GM18951 (cell line): Measurements from ENCODE around the gene SLC16A7.

Experiments used
- POLR2A ChIP-seq: IDR thresholded peaks from 4 replicates; pipeline ENCODE4 v1.6.1; 2011; ENCODE audit warnings: mild to moderate bottlenecking; ENCODE audit not compliant: insufficient read length, insufficient read depth; ENCODE audit errors: extremely low read depth
- in situ Hi-C: fragments of 300-500 bp; cut with MboI; formaldehyde crosslinking; loops from one replicate; pipeline ENCODE4 v1.12.0; 2022; ENCODE audit warnings: low sequenced_read_pairs, mixed read lengths, inconsistent platforms; ENCODE audit not compliant: unreplicated experiment

The SLC16A7 gene

DNA sequence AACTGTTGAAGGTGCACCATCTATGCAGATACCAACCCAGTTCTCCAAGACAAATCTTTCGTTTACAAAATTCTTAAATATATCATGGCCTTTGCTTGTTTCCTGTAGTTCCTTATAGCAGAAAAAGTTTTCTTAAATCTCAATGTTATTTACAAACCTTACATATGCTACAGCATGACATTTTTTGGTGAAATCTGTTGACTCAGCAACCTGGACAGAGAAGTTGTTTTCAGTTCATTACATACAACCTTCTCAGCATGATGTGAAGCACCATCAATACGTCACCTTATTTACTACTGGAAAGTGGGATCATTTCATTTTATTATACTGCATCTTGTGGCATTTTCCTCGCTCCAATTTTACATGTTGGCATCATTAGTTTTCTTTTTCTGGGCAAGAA lies 231.9 kb downstream of the SLC16A7 start:
- in situ Hi-C loops, result loop anchor here (25.0 kb wide), 1 partner anchor 415 kb away; no protein-coding TSS in a partner anchor

DNA sequence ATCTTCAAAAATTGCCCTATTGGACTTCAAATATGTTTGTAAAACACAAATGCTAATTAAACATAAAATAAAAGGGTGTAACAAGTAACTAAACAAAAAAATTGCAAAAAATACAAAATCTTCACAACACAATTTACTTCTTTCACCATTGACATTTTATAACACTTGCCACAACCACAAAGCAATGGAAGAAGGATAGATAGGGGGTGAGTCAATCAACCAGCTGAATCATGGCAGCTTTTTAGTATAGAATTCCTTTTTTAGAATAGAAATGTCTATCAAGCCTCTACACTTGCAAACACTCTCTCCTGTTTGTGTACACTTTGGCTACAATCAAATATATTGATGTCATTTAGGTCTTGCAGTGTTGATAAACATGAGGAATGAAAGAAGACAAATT lies 232.7 kb downstream of the SLC16A7 start:
- in situ Hi-C loops, result loop anchor here (25.0 kb wide), 1 partner anchor 416 kb away; no protein-coding TSS in a partner anchor
- no peak for TF ChIP-seq POLR2A

More for the DNA sequence above, 231.9 kb downstream of the SLC16A7 start:
- no peak for TF ChIP-seq POLR2A

DNA sequence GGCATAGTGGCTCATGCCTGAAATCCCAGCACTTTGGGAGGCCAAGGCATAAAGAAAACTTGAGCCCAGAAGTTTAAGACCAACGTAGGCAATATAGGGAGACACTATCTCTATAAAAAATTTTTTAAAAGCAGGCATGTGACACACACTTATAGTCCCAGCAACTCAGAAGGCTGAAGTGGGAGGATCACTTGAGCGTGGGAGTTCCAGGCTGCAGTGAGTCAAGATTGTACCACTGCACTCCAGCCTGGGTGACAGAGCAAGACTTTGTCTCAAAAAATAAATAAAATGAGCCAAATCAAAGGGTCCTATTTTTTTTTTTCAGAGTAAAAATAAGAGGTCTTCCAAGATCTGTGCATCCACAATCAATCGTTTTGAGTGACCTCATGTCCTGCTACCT lies 237.6 kb downstream of the SLC16A7 start:
- no peak for TF ChIP-seq POLR2A
- in situ Hi-C loops, result loop anchor here (25.0 kb wide), 1 partner anchor 421 kb away; no protein-coding TSS in a partner anchor

DNA sequence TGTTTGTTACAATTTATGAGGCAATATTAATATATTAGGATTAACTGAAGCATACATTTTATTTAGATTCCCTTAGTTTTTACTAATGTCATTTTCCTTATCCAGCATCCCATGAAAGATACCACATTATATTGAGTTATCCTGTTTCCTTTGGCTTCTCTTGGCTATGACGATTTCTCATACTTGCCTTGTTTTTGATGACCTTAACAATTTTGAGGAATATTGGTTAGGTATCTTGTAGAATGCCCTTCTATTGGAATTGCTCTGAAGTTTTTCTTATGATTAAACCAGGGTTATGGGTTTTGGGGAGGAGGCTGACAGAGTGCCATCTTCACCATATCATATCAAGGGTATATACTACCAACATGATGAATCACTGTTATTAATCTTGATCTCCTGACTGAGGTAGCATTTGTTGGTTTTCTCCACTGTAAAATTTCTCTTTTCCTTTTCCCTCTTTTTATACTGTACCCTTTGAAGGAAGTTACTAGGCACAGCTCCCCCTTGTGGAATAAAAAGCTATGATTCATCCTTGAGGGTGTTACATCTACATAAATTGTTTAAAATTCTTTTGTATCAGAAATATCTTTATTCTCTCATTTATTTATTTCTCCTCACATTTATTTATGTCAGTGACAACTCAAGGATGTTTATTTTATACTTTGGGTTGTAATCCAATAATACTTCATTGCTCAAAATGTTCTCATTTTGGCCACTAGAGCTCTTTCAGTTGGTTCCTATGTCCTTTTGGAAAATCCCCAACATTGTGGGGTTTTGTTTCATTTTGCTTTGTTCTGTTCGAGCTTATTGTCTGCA lies 239.0 kb downstream of the SLC16A7 start:
- TF ChIP-seq POLR2A, result no peak
- in situ Hi-C loops, result loop anchor here (25.0 kb wide), 1 partner anchor 423 kb away; no protein-coding TSS in a partner anchor
